NCI-H2171 treated with DMSO at 0.1 percent for 48 hours (cell line): ENCODE data around the gene TNFSF15.
A peak's percentile ranks its signal among the peaks of the same experiment; 100 is the strongest.
"Not testable (repeated sequence)": the region's sequence is repeated elsewhere in the genome, so short reads cannot be mapped to it uniquely, and the experiment has no call there.

ENCODE experiments used
- DNase-seq: peaks from one replicate; lab custom pipeline; 2025; lab: John Stamatoyannopoulos, UW

Gene TNFSF15

GRCh38 chr9:114746591-114747346 lies 59.1 kb downstream of the TNFSF15 start:
- DNase-seq, result peak; percentile 68

GRCh38 chr9:114745879-114746550 lies 59.8 kb downstream of the TNFSF15 start:
- DNase-seq, result no peak

DNA sequence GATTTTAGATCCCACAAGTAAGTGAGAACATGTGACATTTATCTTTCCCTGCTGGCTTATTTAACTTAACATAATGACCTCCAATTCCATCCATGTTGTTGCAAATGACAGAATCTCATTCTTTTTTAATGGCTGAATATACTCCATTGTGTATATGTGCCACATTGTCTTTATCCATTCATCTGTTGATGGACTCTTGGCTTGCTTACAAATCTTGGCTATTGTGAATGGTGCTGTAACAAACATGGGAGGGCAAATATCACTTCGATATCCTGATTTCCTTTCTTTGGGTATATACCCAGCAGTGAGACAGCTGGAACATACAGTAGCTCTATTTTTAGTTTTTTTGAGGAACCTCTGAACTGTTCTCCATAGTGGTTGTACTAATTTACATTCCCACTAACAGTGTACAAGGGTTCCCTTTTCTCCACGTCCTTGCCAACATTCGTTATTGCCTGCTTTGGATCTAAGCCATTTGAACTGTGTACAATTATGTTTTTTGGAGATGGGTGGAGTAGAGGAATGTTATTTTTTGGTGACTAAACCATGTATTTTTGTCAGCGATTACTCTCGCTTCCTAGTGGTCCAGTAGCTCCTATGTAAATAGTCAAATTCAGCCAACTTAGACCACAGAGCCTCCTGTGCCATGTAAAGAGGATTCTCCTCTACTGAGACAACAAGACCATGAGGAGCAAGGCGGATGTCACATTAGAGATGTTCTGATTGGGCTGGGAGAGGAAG lies 60.6 kb downstream of the TNFSF15 start:
- no peak for DNase-seq

GRCh38 chr9:114743446-114743845 lies 62.4 kb downstream of the TNFSF15 start:
- DNase-seq, result no peak

DNA sequence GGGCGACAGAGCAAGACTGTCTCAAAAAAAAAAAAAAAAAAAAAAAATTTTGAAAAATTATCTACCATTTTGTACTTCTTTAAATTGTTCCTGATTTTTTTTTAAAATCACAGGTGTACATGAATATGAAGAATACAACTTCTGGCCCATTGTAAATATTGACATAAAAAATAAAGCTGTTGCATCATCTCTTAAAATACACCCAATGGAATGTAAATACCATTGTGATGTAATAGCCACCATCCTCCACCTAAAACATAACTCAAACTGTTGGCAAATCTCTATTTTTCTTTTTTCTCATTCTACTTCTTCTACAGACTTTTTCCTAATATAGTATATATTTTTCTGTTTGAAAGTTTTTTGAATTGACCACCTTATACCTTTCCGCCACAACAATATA lies 62.9 kb downstream of the TNFSF15 start:
- DNase-seq, result no peak

DNA sequence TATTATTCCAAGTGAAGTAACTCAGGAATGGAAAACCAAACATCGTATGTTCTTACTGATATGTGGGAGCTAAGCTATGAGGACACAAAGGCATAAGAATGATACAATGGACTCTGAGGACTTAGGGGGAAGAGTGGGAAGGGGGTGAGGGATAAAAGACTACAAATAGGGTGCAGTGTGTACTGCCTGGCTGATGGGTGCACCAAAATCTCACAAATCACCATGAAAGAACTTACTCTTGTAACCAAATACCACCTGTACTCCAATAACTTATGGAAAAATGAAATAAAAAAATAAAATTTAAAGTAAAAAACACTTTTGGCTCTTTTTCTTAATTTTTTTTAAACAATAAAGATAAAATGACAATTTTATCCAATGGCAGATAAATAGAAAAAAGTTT lies 64.3 kb downstream of the TNFSF15 start:
- DNase-seq, result not testable (repeated sequence)

DNA sequence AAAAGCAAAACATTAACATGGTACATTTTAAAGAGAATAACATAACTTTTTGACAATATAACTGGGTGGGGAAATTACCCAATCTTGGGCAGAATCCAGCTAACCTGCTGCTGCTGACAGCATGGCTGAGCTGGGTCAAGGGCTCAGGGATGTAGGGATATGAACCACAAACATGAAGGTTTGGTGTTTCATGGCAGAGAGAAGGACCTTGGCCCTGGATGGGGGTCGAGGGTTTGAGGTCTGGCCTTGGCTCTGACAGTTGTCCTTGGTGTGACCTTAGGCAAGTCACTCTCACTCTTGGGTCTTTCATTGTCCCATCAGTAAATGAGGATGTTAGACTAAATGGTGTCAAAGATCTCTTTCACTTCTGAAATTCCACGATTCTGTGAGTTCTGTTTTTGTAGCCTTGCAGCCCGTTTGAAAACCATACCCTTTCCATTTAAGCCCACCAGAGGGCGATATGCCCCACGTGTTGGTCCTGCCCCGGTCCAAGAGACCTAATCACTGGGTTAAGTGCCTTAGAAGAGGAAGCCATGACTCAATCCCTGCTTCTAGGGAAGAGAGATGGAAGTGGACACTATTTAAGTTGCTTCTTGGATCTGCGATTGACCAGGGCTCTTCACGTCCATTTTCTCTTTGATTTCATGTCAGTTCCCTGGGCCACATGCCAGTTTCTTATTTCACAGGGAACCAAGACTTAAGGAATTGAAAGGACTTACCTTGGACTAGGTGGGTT lies 67.1 kb downstream of the TNFSF15 start:
- peak; percentile 53 for DNase-seq

DNA sequence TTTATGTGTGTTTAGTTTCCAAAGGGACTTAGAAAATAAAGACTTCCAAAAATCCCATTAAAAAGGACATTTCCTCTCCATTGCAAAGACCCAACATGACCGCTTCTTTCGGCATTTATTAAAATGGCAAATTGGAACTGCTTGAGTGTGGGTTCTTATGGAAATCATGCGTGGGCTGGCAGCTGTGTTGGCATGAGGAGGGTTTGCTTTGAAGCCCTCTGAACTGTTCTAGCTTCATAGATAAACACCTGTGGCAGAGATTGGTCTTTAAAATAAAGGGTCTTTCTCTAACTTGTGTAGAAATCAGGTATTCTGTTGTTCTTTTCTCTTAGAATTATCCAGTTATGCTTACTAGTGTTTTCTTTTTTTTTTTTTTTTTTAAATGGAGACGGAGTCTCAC lies 68.0 kb downstream of the TNFSF15 start:
- DNase-seq, result no peak

DNA sequence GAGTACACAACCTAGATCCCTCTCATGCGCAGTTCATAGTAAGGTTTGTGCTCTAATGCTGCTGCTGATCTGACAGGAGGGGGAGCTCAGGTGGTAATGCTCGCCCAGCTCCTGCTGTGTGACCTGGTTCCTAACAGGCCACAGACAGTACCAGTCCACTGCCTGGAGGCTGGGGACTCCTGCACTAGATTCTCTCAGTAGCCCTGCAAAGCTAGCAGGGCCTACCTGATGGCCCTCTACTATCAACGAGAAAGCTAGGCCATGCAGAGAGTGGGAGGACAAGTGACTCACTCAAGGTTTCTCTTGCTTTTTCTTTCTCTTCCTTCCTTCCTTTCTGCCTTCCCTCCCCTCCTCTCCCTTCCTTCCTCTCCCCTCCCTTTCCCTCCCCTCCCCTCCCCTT lies 68.7 kb downstream of the TNFSF15 start:
- no peak for DNase-seq

GRCh38 chr9:114735704-114736103 lies 70.1 kb downstream of the TNFSF15 start:
- DNase-seq, result peak; percentile 72

DNA sequence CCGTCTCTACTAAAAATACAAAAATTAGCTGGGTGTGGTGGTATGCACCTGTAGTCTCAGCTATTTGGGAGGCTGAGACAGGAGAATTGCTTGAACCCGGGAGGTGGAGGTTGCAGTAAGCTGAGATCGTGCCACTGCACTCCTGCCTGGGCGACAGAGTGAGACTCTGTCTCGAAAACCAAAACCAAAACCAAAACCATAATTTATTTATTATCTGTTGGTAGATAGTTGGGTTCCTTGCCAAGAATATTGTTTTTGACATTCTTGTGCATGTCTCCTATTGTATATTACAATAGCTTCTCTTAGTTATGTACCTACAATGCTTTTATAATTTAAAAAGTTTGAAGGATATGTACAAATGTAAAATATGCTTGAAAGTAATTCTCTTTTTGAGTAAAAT lies 70.7 kb downstream of the TNFSF15 start:
- DNase-seq, result not testable (repeated sequence)
